ENCODE data around the gene MSI2. TPM values are rescaled to one million over a fixed set of nuclear protein-coding genes. Genes with fewer than 3 reads are reported as not detected.
A peak's percentile ranks its signal among the peaks of the same experiment; 100 is the strongest.

Gene MSI2
- total RNA-seq, 2 donors from 2014 or later, result 30.1 to 41.1 TPM

- Histone ChIP-seq H3K27me3 (no peaks in the 10 kb centered on the region), H3K4me3 (no peak overlapping the region), H3K36me3 (no peaks in the 10 kb centered on the region), H3K27ac (peak overlapping the region; percentile 11 to 30), H3K9me3 (peaks cover 0 to 10% of the 10 kb centered on the region in 2 donors), H3K4me1 (peaks cover 0 to 48% of the 10 kb centered on the region in 2 donors)
- no peak for TF ChIP-seq CTCF (IDR thresholded peaks at IDR 0.05)
- no peak for DNase-seq (ENCODE audit: low spot score)
These were observed 114.3 kb downstream of the MSI2 start for GRCh38 chr17:57370619-57371018.

GRCh38 chr17:57372156-57372555 lies 115.8 kb downstream of the MSI2 start:
- Histone ChIP-seq H3K4me3 (no peak overlapping the region), H3K9me3 (peaks cover 0 to 10% of the 10 kb centered on the region in 2 donors), H3K27me3 (no peaks in the 10 kb centered on the region), H3K36me3 (no peaks in the 10 kb centered on the region), H3K4me1 (peaks cover 0 to 39% of the 10 kb centered on the region in 2 donors), H3K27ac (no peak overlapping the region)
- no peak for TF ChIP-seq CTCF (IDR thresholded peaks at IDR 0.05)
- no peak for DNase-seq (ENCODE audit: low spot score)

- Histone ChIP-seq H3K27me3 (no peaks in the 10 kb centered on the region), H3K4me3 (no peak overlapping the region), H3K9me3 (peaks cover 0 to 10% of the 10 kb centered on the region in 2 donors), H3K27ac (no peak overlapping the region), H3K36me3 (no peaks in the 10 kb centered on the region), H3K4me1 (peaks cover 0 to 30% of the 10 kb centered on the region in 2 donors)
- DNase-seq (ENCODE audit: low spot score), result no peak
- TF ChIP-seq CTCF (IDR thresholded peaks at IDR 0.05), result no peak
These were observed 116.7 kb downstream of the MSI2 start for GRCh38 chr17:57373048-57373447.

GRCh38 chr17:57373756-57374155 lies 117.4 kb downstream of the MSI2 start:
- H3K27ac ChIP-seq, result no peak overlapping the region
- H3K27me3 ChIP-seq, result no peaks in the 10 kb centered on the region
- no peaks in the 10 kb centered on the region for H3K36me3 ChIP-seq
- DNase-seq (ENCODE audit: low spot score), result no peak
- TF ChIP-seq CTCF (IDR thresholded peaks at IDR 0.05), result no peak
- H3K9me3 ChIP-seq, result peaks cover 0 to 10% of the 10 kb centered on the region in 2 donors
- H3K4me3 ChIP-seq, result no peak overlapping the region
- peaks cover 0 to 31% of the 10 kb centered on the region in 2 donors for H3K4me1 ChIP-seq

GRCh38 chr17:57375040-57375769 lies 118.9 kb downstream of the MSI2 start:
- Histone ChIP-seq H3K4me3 (no peak overlapping the region), H3K9me3 (peaks cover 0 to 10% of the 10 kb centered on the region in 2 donors), H3K27ac (no peak overlapping the region), H3K36me3 (no peaks in the 10 kb centered on the region), H3K4me1 (peaks cover 0 to 30% of the 10 kb centered on the region in 2 donors), H3K27me3 (no peaks in the 10 kb centered on the region)
- no peak for TF ChIP-seq CTCF (IDR thresholded peaks at IDR 0.05)
- no peak for DNase-seq (ENCODE audit: low spot score)

All from right atrium auricular region (tissue), 2 donors.